ENCODE results near the gene SPSB1. TPM values are rescaled to one million over a fixed set of nuclear protein-coding genes. Genes with fewer than 3 reads are reported as not detected.

SPSB1 gene
- total and polyA plus RNA-seq, 2 of the 4 experiments (the other 2 are of a cell fraction), result 16.7 to 19.8 TPM

GRCh38 chr1:9332513-9333143 is 39.9 kb downstream of the SPSB1 start:
- no peak overlapping the region for H3K27ac ChIP-seq (ENCODE audit: insufficient read depth, low read length)
- no peak overlapping the region for H2BK15ac ChIP-seq (ENCODE audit: low read depth, low read length)
- POLR2A ChIA-PET (ENCODE audit: unreplicated experiment), result no interaction called here
- intact Hi-C loops (cut with micrococcal nuclease) (no loop called here), dilution Hi-C loops (cut with HindIII; ENCODE audit: low sequenced_read_pairs, unreplicated experiment) (no loop called here), in situ Hi-C loops (cut with MboI; ENCODE audit: low sequenced_read_pairs) (no loop called here)
- no peak overlapping the region for H4K5ac ChIP-seq (ENCODE audit: low read depth, low read length)
- no peaks in the 10 kb centered on the region for H3K36me3 ChIP-seq (ENCODE audit: control insufficient read depth, insufficient read depth, low read length)
- H3K56ac ChIP-seq (ENCODE audit: extremely low read depth, insufficient read depth, low read length), result no peak overlapping the region
- no peak overlapping the region for H2AFZ ChIP-seq (replicated peaks; ENCODE audit: low read length, poor library complexity)
- H3K4me1 ChIP-seq (ENCODE audit: control insufficient read depth, insufficient read depth, low read length), result no peaks in the 10 kb centered on the region
- H3K9me1 ChIP-seq (ENCODE audit: insufficient read depth, low read length), result peaks cover 28% of the 10 kb centered on the region
- H3K23ac ChIP-seq (ENCODE audit: low read depth, low read length), result no peak overlapping the region
- 85% methylated on average over 9 of the region's 12 CpGs; no CpG with 5 or more reads in 1 of the 2 experiments for WGBS, 2 experiments (ENCODE audit: extremely low coverage in 2 of 2, insufficient read length in 1 of 2)
- no peak for TF ChIP-seq MAZ (IDR thresholded peaks at IDR 0.05; ENCODE audit: borderline replicate concordance, low read depth, low read length)
- no peak for TF ChIP-seq MXI1 (IDR thresholded peaks at IDR 0.05; ENCODE audit: borderline replicate concordance, low read depth, low read length)
- TF ChIP-seq CHD1 (IDR thresholded peaks at IDR 0.05; ENCODE audit: low read depth, low read length), result no peak
- TF ChIP-seq MAFK (IDR thresholded peaks at IDR 0.05; ENCODE audit: low read depth, low read length), result no peak
- no peak for TF ChIP-seq USF2 (IDR thresholded peaks at IDR 0.05; ENCODE audit: low read depth, low read length)
- no peak for TF ChIP-seq CEBPB (IDR thresholded peaks at IDR 0.05; ENCODE audit: low read depth, low read length)
- TF ChIP-seq SMC3 (IDR thresholded peaks at IDR 0.05; ENCODE audit: low read depth, low read length), result no peak
- TF ChIP-seq POLR2A (IDR thresholded peaks at IDR 0.05; ENCODE audit: low read depth, low read length), result no peak
- no peak for TF ChIP-seq CTCF (conservative IDR thresholded peaks at IDR 0.05; ENCODE audit: low read depth, low read length)
- no peak for TF ChIP-seq RAD21 (IDR thresholded peaks at IDR 0.05; ENCODE audit: low read length)
- CTCF ChIA-PET, result no interaction called here
- no peak overlapping the region for H2BK120ac ChIP-seq (ENCODE audit: low read depth, low read length)
- no peaks in the 10 kb centered on the region for H3K9me3 ChIP-seq (ENCODE audit: control insufficient read depth, insufficient read depth, low read length)
- no TSS peak for BruUV-seq (replicated peaks)
- no peak overlapping the region for H2AK9ac ChIP-seq (replicated peaks; ENCODE audit: low read depth, low read length, poor library complexity)
- DNase-seq (no peak), ATAC-seq (ENCODE audit: low read depth) (no peak; the same call in 1 of the 2 replicates)
- H4K91ac ChIP-seq (ENCODE audit: insufficient read depth, low read depth, low read length), result no peak overlapping the region
- H4K20me1 ChIP-seq (ENCODE audit: insufficient read depth, low read length), result peaks cover 87% of the 10 kb centered on the region
- peak overlapping the region; percentile 2; the same call in 1 of the 2 replicates for H3K4ac ChIP-seq (ENCODE audit: low read depth, low read length)
- H3K27me3 ChIP-seq (ENCODE audit: control insufficient read depth, insufficient read depth, low read length), result no peaks in the 10 kb centered on the region
- no peak overlapping the region for H2BK20ac ChIP-seq (ENCODE audit: low read depth, low read length)
- H3K9ac ChIP-seq (ENCODE audit: low read depth, low read length), result no peak overlapping the region
- no peak overlapping the region for H3K4me2 ChIP-seq (ENCODE audit: low read depth, low read length)
- H3K79me1 ChIP-seq (ENCODE audit: low read depth in 1 of 2, low read length in 2 of 2), result peaks cover 43 to 84% of the 10 kb centered on the region in 2 experiments
- no peak overlapping the region for H3K14ac ChIP-seq (replicated peaks; ENCODE audit: low read depth, low read length)
- no peak overlapping the region for H2BK5ac ChIP-seq (ENCODE audit: low read depth, low read length, poor library complexity, severe bottlenecking)
- no peak overlapping the region for H2AK5ac ChIP-seq (ENCODE audit: low read depth, low read length)
- no peak overlapping the region for H4K8ac ChIP-seq (ENCODE audit: low read depth in 2 of 2, low read length in 2 of 2)
- H3K18ac ChIP-seq (ENCODE audit: low read depth, low read length), result no peak overlapping the region
- H3K4me3 ChIP-seq (ENCODE audit: insufficient read depth, low read depth, low read length), result no peak overlapping the region

All from IMR-90 (cell line).